GM19395 (cell line): Measurements from ENCODE around the gene DAD1.
"Not testable (repeated sequence)": the region's sequence is repeated elsewhere in the genome, so short reads cannot be mapped to it uniquely, and the experiment has no call there.

ENCODE experiments used
- ATAC-seq: cut with Tn5 transposase; IDR thresholded peaks from one replicate; pipeline ENCODE4 v1.9.1; 2021; ENCODE audit warnings: mild to moderate bottlenecking, moderate library complexity; ENCODE audit not compliant: unreplicated experiment

The DAD1 gene

GRCh38 chr14:22599349-22599748 lies 10.3 kb upstream of the DAD1 start:
- no peak for ATAC-seq

- ATAC-seq = peak; percentile 54
Measured at GRCh38 chr14:22598896-22599244, 9.8 kb upstream of the DAD1 start.

- ATAC-seq = peak; percentile 83
Measured at GRCh38 chr14:22598099-22598895, 9.3 kb upstream of the DAD1 start, which contains the start of gene ABHD4. Gene ABHD4 (plus strand): TSS chr14:22598300. CDS start chr14:22598307, 7 bp downstream.

- peak; percentile 25 for ATAC-seq
Measured at GRCh38 chr14:22597771-22598098, 8.7 kb upstream of the DAD1 start.

- no peak for ATAC-seq
Measured at GRCh38 chr14:22597265-22597664, 8.2 kb upstream of the DAD1 start.

GRCh38 chr14:22596354-22596879 lies 7.4 kb upstream of the DAD1 start:
- ATAC-seq = no peak

GRCh38 chr14:22594156-22594716 lies 5.2 kb upstream of the DAD1 start:
- ATAC-seq = no peak

GRCh38 chr14:22593601-22594000 lies 4.6 kb upstream of the DAD1 start:
- ATAC-seq = no peak

- no peak for ATAC-seq
Measured at GRCh38 chr14:22593189-22593588, 4.2 kb upstream of the DAD1 start.

- no peak for ATAC-seq
Measured at GRCh38 chr14:22588526-22589095, 413 bp downstream of the DAD1 start.

- not testable (repeated sequence) for ATAC-seq
Measured at GRCh38 chr14:22587677-22588422, 1.2 kb downstream of the DAD1 start.

- ATAC-seq = no peak
Measured at GRCh38 chr14:22587247-22587646, 1.8 kb downstream of the DAD1 start.

GRCh38 chr14:22583994-22584393 lies 5.0 kb downstream of the DAD1 start:
- ATAC-seq = no peak

- no peak for ATAC-seq
Measured at GRCh38 chr14:22580625-22581024, 8.4 kb downstream of the DAD1 start.

GRCh38 chr14:22579881-22580280 lies 9.1 kb downstream of the DAD1 start:
- ATAC-seq = no peak

GRCh38 chr14:22579236-22579635 lies 9.8 kb downstream of the DAD1 start:
- no peak for ATAC-seq

- no peak for ATAC-seq
Measured at GRCh38 chr14:22577334-22577908, 11.6 kb downstream of the DAD1 start.

- no peak for ATAC-seq
Measured at GRCh38 chr14:22573804-22574203, 15.2 kb downstream of the DAD1 start.

GRCh38 chr14:22572562-22573058 lies 16.4 kb downstream of the DAD1 start:
- ATAC-seq = no peak

GRCh38 chr14:22570132-22570949 lies 18.7 kb downstream of the DAD1 start:
- ATAC-seq = peak; percentile 47
